ENCODE data around the gene GABRE.

DNA sequence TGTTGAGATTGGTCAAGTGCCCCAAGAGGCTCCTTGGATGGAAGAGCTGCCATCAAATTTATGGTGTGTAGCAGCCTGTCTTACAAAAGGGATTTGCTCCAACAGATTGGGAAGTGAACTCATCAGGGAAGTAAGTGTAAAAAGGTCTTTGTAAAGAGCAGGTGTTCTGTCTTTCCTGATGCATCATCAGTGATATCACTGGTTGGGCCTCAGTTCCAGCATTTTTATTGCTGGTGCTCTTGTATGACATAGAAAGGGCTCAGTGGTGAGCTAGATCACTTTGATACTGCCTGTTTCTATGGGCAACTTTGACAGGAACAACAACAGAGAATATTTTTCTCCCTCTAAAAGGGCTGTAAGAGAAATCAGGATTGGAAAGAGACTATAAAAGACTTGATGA is 8.7 kb upstream of the GABRE start:
- TF ChIP-seq CTCF (IDR thresholded peaks at IDR 0.05; ENCODE audit: low read depth, low read length) (no peak), MYC (IDR thresholded peaks at IDR 0.05; ENCODE audit: low read depth, low read length) (no peak), POLR2A (IDR thresholded peaks at IDR 0.05; ENCODE audit: extremely low read depth, insufficient read length) (no peak)

Measured in NB4 (cell line).